CD4-positive, alpha-beta T cell (primary cell): ENCODE measurements around the gene EPOP. TPM values are rescaled to one million over a fixed set of nuclear protein-coding genes. Genes with fewer than 3 reads are reported as not detected.
A peak's percentile ranks its signal among the peaks of the same experiment; 100 is the strongest.

ENCODE experiments used
- ATAC-seq: fragments of 200-7000 bp; cut with Tn5 transposase; one replicate; pipeline ENCODE4 v1.10.0; 2022; ENCODE audit warnings: mild to moderate bottlenecking; ENCODE audit not compliant: poor library complexity
- CTCF ChIA-PET: fragments of 350-600 bp; sonication (Branson Sonifier 250); formaldehyde crosslinking; loops from one replicate; lab custom pipeline; 2021; ENCODE audit warnings: antibody characterized with exemption, inconsistent platforms; lab: Charles Lee
- POLR2A ChIA-PET: fragments of 350-600 bp; sonication (Branson Sonifier 250); formaldehyde crosslinking; loops from one replicate; lab custom pipeline; 2021; ENCODE audit warnings: antibody characterized with exemption, inconsistent platforms; lab: Charles Lee
- DNase-seq, 14 experiments: peaks; one replicate each; pipeline ENCODE4 v3.0.0-alpha.2; 2013 to 2020; ENCODE audit warnings: mixed read lengths in 2 of 14
- H3K27ac ChIP-seq, 2 donors: one replicate each; pipeline versions ENCODE4 v1.5.1 to v1.7.0; 2013; ENCODE audit warnings: low read length in 2 of 2, low read depth in 1 of 2, mild to moderate bottlenecking in 1 of 2
- H3K27me3 ChIP-seq, 2 experiments: 1 replicate in 1 of 2; 2 replicates in 1 of 2; pipeline versions ENCODE4 v1.6.1 to v1.7.0; 2013; ENCODE audit warnings: low read length in 2 of 2, control low read depth in 1 of 2, mild to moderate bottlenecking in 1 of 2, moderate library complexity in 1 of 2; ENCODE audit not compliant: insufficient read depth in 2 of 2, control insufficient read depth in 1 of 2
- H3K36me3 ChIP-seq: one replicate; pipeline ENCODE4 v1.6.1; 2013; ENCODE audit warnings: low read length, control low read depth; ENCODE audit not compliant: insufficient read depth
- H3K4me1 ChIP-seq: one replicate; pipeline ENCODE4 v1.6.1; 2013; ENCODE audit warnings: low read length, control low read depth; ENCODE audit not compliant: insufficient read depth
- H3K4me3 ChIP-seq: one replicate; pipeline ENCODE4 v1.5.1; 2013; ENCODE audit warnings: mild to moderate bottlenecking, low read length, moderate library complexity
- H3K9me3 ChIP-seq, 2 experiments: 1 replicate in 1 of 2; 2 replicates in 1 of 2; pipeline versions ENCODE4 v1.6.1 to v1.7.0; 2013; ENCODE audit warnings: low read length in 2 of 2, mild to moderate bottlenecking in 2 of 2, control low read depth in 1 of 2, moderate library complexity in 1 of 2; ENCODE audit not compliant: control insufficient read depth in 1 of 2, insufficient read depth in 1 of 2
- H3K27ac Mint-ChIP-seq: one replicate; pipeline ENCODE4 v1.8.0; 2020; ENCODE audit warnings: mixed read lengths
- H3K27me3 Mint-ChIP-seq: one replicate; pipeline ENCODE4 v1.8.0; 2021; ENCODE audit warnings: mixed read lengths
- H3K36me3 Mint-ChIP-seq: one replicate; pipeline ENCODE4 v1.8.0; 2021; ENCODE audit warnings: low read depth, mixed read lengths
- H3K4me1 Mint-ChIP-seq: one replicate; pipeline ENCODE4 v1.8.0; 2021; ENCODE audit warnings: low read depth, mixed read lengths
- H3K4me3 Mint-ChIP-seq: one replicate; pipeline ENCODE4 v1.8.0; 2020; ENCODE audit warnings: mild to moderate bottlenecking, mixed read lengths
- H3K9me3 Mint-ChIP-seq: one replicate; pipeline ENCODE4 v1.8.0; 2020; ENCODE audit warnings: mixed read lengths
- CTCF ChIP-seq: fragments of 200-600 bp; IDR thresholded peaks from one replicate; pipeline ENCODE4 v1.8.0; 2022; ENCODE audit warnings: antibody characterized with exemption, mild to moderate bottlenecking
- intact Hi-C, 2 experiments: fragments of 100-400 bp; cut with DNase I in 1 of 2; cut with micrococcal nuclease in 1 of 2; formaldehyde crosslinking; loops; one replicate each; pipeline versions ENCODE4 v1.15.1 to v1.9.0; 2023 to 2025; cut with DNase I, micrococcal nuclease
- total RNA-seq, 174 experiments: library from RNA in 2 of 174; stranded (reverse) in 2 of 174; gene quantifications; one replicate each; pipeline ENCODE4 v1.2.3 and lab custom pipeline; 2021 to 2026

The EPOP gene
- total RNA-seq, 2 experiments from 2014 or later = 0.16 to 0.34 TPM

- H3K27ac ChIP-seq = no peak overlapping the region
- POLR2A ChIA-PET = interaction anchor here (0.7 to 4.4 kb wide), 5 partner anchors 30 to 61 kb away, joined by 3 to 19 read pairs (median 3); no protein-coding TSS in a partner anchor
- intact Hi-C loops = loop anchor here in 1 of 2 experiments (2.0 kb wide), 1 partner anchor 115 kb away; no protein-coding TSS in a partner anchor
- no peak overlapping the region for H3K4me3 Mint-ChIP-seq
- peaks cover 24% of the 10 kb centered on the region for H3K4me1 Mint-ChIP-seq
- peak; percentile 9 for ATAC-seq
- peak overlapping the region; percentile 38 for H3K4me3 ChIP-seq
- peaks cover 62% of the 10 kb centered on the region for H3K27me3 Mint-ChIP-seq
- H3K36me3 ChIP-seq = no peaks in the 10 kb centered on the region
- no peaks in the 10 kb centered on the region for H3K36me3 Mint-ChIP-seq
- H3K9me3 ChIP-seq = no peaks in the 10 kb centered on the region
- DNase-seq = peak in 10 of 14 experiments; percentile 7 to 58 (median 20)
- peaks cover 37% of the 10 kb centered on the region for H3K4me1 ChIP-seq
- no peak for TF ChIP-seq CTCF
- CTCF ChIA-PET = interaction anchor here (0.8 to 1.7 kb wide), 3 partner anchors 61 to 116 kb away, joined by 3 to 4 read pairs (median 3); no protein-coding TSS in a partner anchor
- no peak overlapping the region for H3K27ac Mint-ChIP-seq
- H3K9me3 Mint-ChIP-seq = no peaks in the 10 kb centered on the region
- H3K27me3 ChIP-seq = peaks cover 34 to 42% of the 10 kb centered on the region in 2 experiments
Observed at GRCh38 chr17:38674014-38674748, 576 bp downstream of the EPOP start.

GRCh38 chr17:38673707-38674013, 1.1 kb downstream of the EPOP start:
- H3K27me3 ChIP-seq = peaks cover 37 to 47% of the 10 kb centered on the region in 2 experiments
- H3K27me3 Mint-ChIP-seq = peaks cover 68% of the 10 kb centered on the region

More at GRCh38 chr17:38673707-38674013, 1.1 kb downstream of the EPOP start:
- H3K27ac ChIP-seq = no peak overlapping the region
- H3K36me3 ChIP-seq = no peaks in the 10 kb centered on the region
- Mint-ChIP-seq H3K4me1 (peaks cover 24% of the 10 kb centered on the region), H3K9me3 (no peaks in the 10 kb centered on the region), H3K27ac (no peak overlapping the region), H3K36me3 (no peaks in the 10 kb centered on the region), H3K4me3 (no peak overlapping the region)
- no peak for ATAC-seq
- H3K4me3 ChIP-seq = no peak overlapping the region
- no peak for TF ChIP-seq CTCF
- CTCF ChIA-PET = interaction anchor here (0.8 to 1.7 kb wide), 2 partner anchors 61 to 114 kb away, joined by 3 read pairs; no protein-coding TSS in a partner anchor
- POLR2A ChIA-PET = interaction anchor here (0.7 to 1.2 kb wide), 2 partner anchors 31 to 33 kb away, joined by 3 to 5 read pairs; no protein-coding TSS in a partner anchor
- DNase-seq = no peak
- peaks cover 37% of the 10 kb centered on the region for H3K4me1 ChIP-seq
- intact Hi-C loops = loop anchor here in 1 of 2 experiments (2.0 kb wide), 1 partner anchor 115 kb away; no protein-coding TSS in a partner anchor
- H3K9me3 ChIP-seq = no peaks in the 10 kb centered on the region
